GM19452 (cell line): Measurements from ENCODE around the gene ORC2.
A peak's percentile ranks its signal among the peaks of the same experiment; 100 is the strongest.
"Not testable (repeated sequence)": the region's sequence is repeated elsewhere in the genome, so short reads cannot be mapped to it uniquely, and the experiment has no call there.

Experiments
- ATAC-seq: cut with Tn5 transposase; IDR thresholded peaks from one replicate; pipeline ENCODE4 v1.9.1; 2021; ENCODE audit not compliant: unreplicated experiment

Gene ORC2

DNA sequence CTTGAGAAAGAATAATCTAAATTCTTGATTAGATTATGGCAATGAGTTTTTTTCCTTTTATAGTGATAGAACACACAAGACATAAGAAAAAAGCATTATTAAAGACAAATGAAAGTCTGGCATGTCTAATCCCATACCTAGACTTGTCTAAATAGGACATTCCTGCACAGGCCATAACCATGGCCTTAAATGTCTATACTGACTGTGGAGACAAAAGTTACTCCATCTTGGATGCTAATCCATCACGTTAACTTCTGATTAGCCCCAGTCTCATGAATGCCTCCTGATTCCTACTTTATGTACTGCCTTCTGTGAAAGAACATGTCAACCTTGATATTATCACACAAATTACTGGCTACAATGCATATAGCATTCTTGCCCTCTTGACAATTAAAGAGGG is 23.6 kb downstream of the ORC2 start:
- ATAC-seq, result no peak

GRCh38 chr2:200930947-200931626 is 32.4 kb downstream of the ORC2 start:
- ATAC-seq, result no peak

DNA sequence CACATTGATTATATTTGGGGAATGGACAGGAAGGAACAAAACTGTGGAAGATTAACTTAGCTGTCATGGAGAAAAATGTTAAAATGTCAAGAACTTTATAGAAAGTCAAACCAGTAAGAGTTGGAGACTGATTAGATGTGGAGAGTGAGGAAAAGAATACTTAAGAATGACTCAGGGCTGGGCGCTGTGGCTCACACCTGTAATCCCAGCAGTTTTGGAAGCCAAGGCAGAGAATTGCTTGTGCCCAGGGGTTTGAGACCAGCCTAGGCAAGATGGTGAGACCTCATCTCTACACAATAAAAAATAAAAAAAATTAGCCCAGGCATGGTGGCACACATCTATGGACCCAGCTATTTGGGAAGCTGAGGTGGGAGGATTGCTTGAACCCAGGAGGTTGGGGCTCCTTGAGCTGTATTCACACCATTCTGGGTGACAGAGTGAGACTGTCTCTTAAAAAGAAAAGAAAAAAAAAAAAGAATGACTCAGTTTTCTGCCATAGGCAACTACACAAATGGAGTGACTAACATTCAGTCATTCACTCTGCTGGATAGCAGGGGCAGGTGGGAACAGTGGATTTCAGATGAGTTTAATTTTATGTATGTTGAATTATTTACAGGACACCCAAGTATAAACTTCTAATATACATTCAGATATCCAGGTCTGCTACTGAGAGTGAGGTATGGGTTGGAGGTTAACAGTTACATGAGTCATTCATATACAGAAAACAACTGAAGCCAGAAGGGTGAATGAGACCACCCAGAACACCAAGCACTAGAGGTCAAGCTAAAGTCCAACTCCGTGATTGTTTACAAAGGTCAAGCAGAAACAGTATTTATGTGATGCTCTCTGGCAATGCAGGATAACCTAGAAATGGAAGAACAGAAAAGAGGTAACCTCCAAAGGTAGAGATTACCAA is 33.9 kb downstream of the ORC2 start:
- no peak for ATAC-seq

GRCh38 chr2:200922439-200922838 is 41.0 kb downstream of the ORC2 start:
- ATAC-seq, result no peak

DNA sequence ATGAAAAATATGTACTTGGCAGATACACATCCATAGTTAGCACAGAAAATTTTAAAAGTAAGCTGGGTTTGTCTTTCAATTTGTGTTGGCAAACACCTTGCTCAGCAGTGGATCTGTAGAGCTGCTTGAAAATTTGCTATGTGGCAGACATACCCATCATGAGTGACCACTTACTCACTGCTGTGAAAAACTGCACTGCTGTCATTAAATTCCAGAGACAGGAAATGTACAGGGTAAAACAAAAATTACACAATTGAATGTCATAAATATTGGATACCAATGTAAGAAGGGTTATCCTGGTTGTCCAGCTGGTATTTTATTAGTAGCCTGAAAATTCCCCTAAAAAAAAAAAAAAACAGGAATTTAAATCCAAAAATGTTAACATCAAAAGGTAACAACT is 49.8 kb downstream of the ORC2 start:
- ATAC-seq, result no peak

GRCh38 chr2:200909958-200910357 is 53.5 kb downstream of the ORC2 start:
- no peak for ATAC-seq

GRCh38 chr2:200905618-200906296 is 57.7 kb downstream of the ORC2 start:
- ATAC-seq, result peak; percentile 43

- peak; percentile 98 for ATAC-seq
Observed at GRCh38 chr2:200901459-200902072, 61.9 kb downstream of the ORC2 start.

DNA sequence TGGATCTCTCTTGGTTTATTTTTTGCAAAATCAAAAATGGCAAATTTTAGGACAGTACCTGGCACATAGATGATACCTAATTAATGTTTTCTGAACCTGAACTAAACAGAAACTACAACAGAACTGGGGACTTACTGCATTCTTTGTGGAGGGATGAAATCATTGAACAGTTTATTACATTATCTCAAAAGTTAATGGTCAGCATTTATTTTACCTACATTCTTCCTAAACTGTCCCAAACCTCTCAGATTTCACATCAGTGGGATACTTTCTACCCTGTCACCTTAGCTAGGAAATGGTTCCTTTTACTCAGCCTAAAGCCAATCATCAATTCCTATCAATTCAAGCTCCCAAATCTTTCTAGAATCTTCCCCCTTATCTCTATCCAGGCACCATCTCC is 64.0 kb downstream of the ORC2 start:
- no peak for ATAC-seq

GRCh38 chr2:200888704-200889625 is 74.5 kb downstream of the ORC2 start, which contains the start of the genes NIF3L1 and PPIL3:
Gene NIF3L1, plus strand, starts transcription at chr2:200889371. Its CDS starts 2,573 bp downstream, at chr2:200891944.
Gene PPIL3, minus strand, starts transcription at chr2:200889077. Its CDS starts 1,462 bp downstream, at chr2:200887615.
- peak; percentile 90 for ATAC-seq

- ATAC-seq, result not testable (repeated sequence)
Observed at GRCh38 chr2:200881715-200882249, 81.7 kb downstream of the ORC2 start.

GRCh38 chr2:200878289-200878880 is 85.1 kb downstream of the ORC2 start:
- no peak for ATAC-seq

- ATAC-seq, result no peak
Observed at GRCh38 chr2:200877443-200877842, 86.0 kb downstream of the ORC2 start.

GRCh38 chr2:200873560-200873959 is 89.9 kb downstream of the ORC2 start:
- no peak for ATAC-seq

DNA sequence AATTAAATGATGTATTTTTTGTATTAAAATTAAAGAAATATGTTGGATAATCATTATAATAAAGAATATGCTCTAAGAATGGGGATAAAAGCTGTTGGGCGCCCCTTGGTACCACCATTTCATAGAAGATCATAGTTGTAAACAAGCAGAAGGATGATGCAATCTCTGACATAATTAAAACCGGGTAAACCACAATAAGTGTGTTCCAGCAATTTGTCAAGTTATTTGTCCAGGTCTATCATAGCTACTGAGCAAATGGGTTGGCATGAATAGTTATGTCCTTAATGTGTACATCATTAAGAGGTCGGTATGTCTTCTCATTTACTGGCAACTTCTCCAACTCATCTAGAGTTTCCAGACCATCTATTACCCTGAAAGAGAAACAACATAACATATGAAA is 92.3 kb downstream of the ORC2 start:
- ATAC-seq, result no peak

- no peak for ATAC-seq
Observed at GRCh38 chr2:200869014-200869413, 94.4 kb downstream of the ORC2 start.

GRCh38 chr2:200864176-200865034 is 99.1 kb downstream of the ORC2 start, which contains the start of gene CLK1:
Gene CLK1, minus strand, starts transcription at chr2:200864658. Its CDS starts 2,796 bp downstream, at chr2:200861862.
- ATAC-seq, result peak; percentile 85

DNA sequence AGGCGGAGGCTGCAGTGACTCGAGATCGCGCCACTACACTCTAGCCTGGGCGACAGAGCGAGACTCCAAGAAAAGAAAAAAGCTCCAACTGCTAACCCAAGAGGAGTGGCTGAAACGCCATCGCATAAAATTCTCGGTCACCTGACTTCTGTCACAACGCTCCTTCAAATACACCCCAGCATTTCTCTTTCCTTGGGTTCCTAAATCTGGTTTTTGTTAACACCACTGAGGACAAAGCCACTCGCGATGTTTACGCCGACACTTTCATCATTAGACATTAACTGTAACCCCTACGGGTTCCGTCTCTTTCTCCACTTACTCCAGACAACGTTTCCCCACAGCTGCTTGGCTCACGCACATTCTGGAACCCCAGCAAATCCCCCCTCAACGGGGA is 99.7 kb downstream of the ORC2 start:
- peak; percentile 6 for ATAC-seq
